ENCODE data around the gene C1orf53. TPM values are rescaled to one million over a fixed set of nuclear protein-coding genes. Genes with fewer than 3 reads are reported as not detected.

Gene C1orf53
- total and polyA plus RNA-seq, 8 donors, result 1.5 to 8.9 (median 3.1) TPM

GRCh38 chr1:197921235-197922069 is 19.0 kb downstream of the C1orf53 start:
- Histone ChIP-seq H3K4me1 (peaks cover 13 to 42% of the 10 kb centered on the region in 2 donors), H3K27me3 (peaks cover 69 to 97% of the 10 kb centered on the region in 2 donors), H3K4me3 (no peak overlapping the region), H3K36me3 (no peaks in the 10 kb centered on the region), H3K27ac (no peak overlapping the region), H3K9me3 (no peaks in the 10 kb centered on the region)
- ATAC-seq, result no peak
- DNase-seq, result peak in 1 of 4 donors; percentile 79
- TF ChIP-seq CTCF (IDR thresholded peaks at IDR 0.05), result no peak
- intact Hi-C loops (cut with DNase I), result no loop called here

- H3K4me3 ChIP-seq, result no peak overlapping the region
- TF ChIP-seq CTCF (IDR thresholded peaks at IDR 0.05), result no peak
- intact Hi-C loops (cut with DNase I), result no loop called here
- DNase-seq, result no peak
- no peak overlapping the region for H3K27ac ChIP-seq
- no peaks in the 10 kb centered on the region for H3K9me3 ChIP-seq
- no peaks in the 10 kb centered on the region for H3K36me3 ChIP-seq
- H3K27me3 ChIP-seq, result peaks cover 64 to 97% of the 10 kb centered on the region in 2 donors
- ATAC-seq, result no peak
- H3K4me1 ChIP-seq, result peaks cover 11 to 37% of the 10 kb centered on the region in 2 donors
These were observed 19.6 kb downstream of the C1orf53 start for GRCh38 chr1:197922070-197922390.

DNA sequence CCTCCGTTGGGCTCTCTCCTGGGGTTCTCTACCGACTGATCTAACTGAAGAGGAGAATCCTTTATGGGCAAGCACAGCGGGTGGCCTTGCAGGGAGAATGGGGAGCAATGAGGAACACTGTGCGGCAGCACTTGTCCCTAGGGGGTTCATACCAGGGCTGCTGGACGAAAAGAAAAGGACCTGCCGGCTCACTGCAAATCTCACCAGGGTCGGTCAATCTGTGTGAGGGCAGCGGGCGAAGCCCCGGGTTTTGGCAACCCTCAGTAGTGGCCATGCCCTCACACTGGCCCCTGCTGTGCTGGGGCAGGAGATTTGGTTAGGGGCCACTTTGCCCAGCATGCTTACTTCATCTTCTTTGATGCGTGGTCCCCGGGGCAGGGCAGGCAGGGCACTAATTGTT is 20.6 kb downstream of the C1orf53 start:
- H3K4me3 ChIP-seq, result no peak overlapping the region
- H3K36me3 ChIP-seq, result no peaks in the 10 kb centered on the region
- intact Hi-C loops (cut with DNase I), result no loop called here
- DNase-seq, result peak in 1 of 4 donors; percentile 29
- peaks cover 8 to 27% of the 10 kb centered on the region in 2 donors for H3K4me1 ChIP-seq
- peaks cover 54 to 97% of the 10 kb centered on the region in 2 donors for H3K27me3 ChIP-seq
- no peaks in the 10 kb centered on the region for H3K9me3 ChIP-seq
- no peak overlapping the region for H3K27ac ChIP-seq
- no peak for ATAC-seq
- TF ChIP-seq CTCF (IDR thresholded peaks at IDR 0.05), result no peak

DNA sequence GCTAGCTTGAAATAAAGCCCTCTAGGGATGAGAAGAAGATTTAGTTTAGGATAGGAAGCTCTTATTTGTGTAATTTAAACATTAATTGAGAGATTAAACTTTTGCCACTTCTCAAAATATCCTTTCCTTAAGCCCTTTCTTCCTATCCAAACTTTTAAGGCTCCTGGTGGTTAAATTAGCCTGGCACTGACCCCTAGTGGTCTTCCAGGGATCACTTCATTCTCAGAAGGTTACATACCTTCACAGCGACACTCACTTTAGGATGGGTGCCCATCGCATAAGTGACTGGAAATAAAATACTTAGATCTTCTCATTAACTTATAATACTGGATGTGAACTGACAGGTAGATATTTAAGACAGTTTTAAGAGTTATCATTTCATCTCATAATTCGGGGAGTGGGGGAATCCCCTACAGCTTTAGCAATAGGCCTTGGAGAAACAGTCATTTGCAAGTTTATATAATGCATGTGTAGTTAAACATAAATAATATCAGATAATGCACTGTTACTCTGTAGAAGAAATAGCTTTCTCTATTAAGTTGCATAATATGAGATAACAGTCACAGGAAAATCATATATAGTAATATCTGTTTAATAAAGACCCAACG is 22.2 kb downstream of the C1orf53 start:
- H3K27me3 ChIP-seq, result peaks cover 52 to 97% of the 10 kb centered on the region in 2 donors
- no peaks in the 10 kb centered on the region for H3K9me3 ChIP-seq
- DNase-seq (peak in 1 of 4 donors; percentile 58), ATAC-seq (peak; percentile 85)
- peaks cover 4 to 11% of the 10 kb centered on the region in 2 donors for H3K4me1 ChIP-seq
- peak; percentile 53 to 65 for TF ChIP-seq CTCF (IDR thresholded peaks at IDR 0.05)
- H3K4me3 ChIP-seq, result no peak overlapping the region
- no peaks in the 10 kb centered on the region for H3K36me3 ChIP-seq
- no peak overlapping the region for H3K27ac ChIP-seq
- intact Hi-C loops (cut with DNase I), result no loop called here

DNA sequence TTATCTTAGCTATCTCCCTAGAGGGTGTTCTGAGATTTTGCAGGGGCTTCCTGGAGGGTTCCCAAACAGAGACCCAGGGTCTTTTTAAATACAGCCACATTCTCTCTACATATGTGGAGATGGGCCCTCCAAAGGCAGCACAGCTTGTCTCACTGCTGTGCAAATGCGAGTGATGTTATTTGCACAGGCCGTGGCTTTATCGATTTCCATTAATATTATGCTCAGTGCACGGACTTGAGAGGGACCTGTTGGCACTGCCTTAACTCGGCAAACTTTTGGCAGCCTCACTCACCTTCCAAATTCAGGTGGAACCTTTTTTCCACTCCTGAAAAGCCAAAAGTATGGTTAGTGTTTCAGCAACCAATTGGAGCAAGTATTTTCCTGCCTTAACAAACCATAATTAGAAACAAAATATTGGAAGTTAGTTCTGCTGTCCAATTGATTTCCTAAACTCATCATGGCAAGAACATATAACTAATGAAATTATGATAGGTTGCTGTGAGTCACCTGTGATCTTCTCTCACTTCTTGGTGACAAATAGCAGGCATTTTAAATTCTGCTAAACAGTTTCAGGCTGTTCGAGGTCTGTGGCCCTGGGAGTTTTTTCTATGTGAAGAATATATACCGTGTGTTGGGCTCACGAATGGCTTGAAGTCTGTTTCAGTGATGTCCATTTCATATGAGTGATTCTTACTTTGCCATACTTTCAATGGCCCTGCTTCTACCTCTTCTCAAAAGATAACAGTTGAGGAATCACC is 25.7 kb downstream of the C1orf53 start:
- Histone ChIP-seq H3K27me3 (peaks cover 51 to 97% of the 10 kb centered on the region in 2 donors), H3K4me1 (no peaks in the 10 kb centered on the region), H3K36me3 (no peaks in the 10 kb centered on the region), H3K27ac (no peak overlapping the region), H3K9me3 (no peaks in the 10 kb centered on the region), H3K4me3 (no peak overlapping the region)
- intact Hi-C loops (cut with DNase I), result no loop called here
- ATAC-seq, result no peak
- no peak for TF ChIP-seq CTCF (IDR thresholded peaks at IDR 0.05)
- no peak for DNase-seq

Data from left lung (tissue), 10 donors.